MM.1S (cell line): ENCODE measurements around the gene VASH2.

ENCODE experiments used
- DNase-seq: peaks from one replicate; pipeline ENCODE4 v3.0.0-alpha.2; 2015
- H2AFZ ChIP-seq: fragments of 300-600 bp; sonication (generic); 2 replicates; pipeline ENCODE4 v1.6.0; 2016; ENCODE audit warnings: antibody characterized with exemption, low read length
- H3F3A ChIP-seq: fragments of 300-600 bp; sonication (generic); 2 replicates; pipeline ENCODE4 v1.6.1; 2016; ENCODE audit warnings: mild to moderate bottlenecking, antibody characterized with exemption, low read length, moderate library complexity, mixed read lengths; ENCODE audit not compliant: insufficient read depth
- H3K27ac ChIP-seq: fragments of 300-600 bp; sonication (generic); 2 replicates; pipeline ENCODE4 v1.5.1; 2016; ENCODE audit warnings: mild to moderate bottlenecking, low read length
- H3K27me3 ChIP-seq: fragments of 300-600 bp; sonication (generic); replicated peaks from 2 replicates; pipeline ENCODE4 v1.6.0; 2016; ENCODE audit warnings: low read length; ENCODE audit not compliant: insufficient read depth
- H3K36me3 ChIP-seq: fragments of 300-600 bp; sonication (generic); replicated peaks from 2 replicates; pipeline ENCODE4 v1.6.1; 2016; ENCODE audit warnings: mild to moderate bottlenecking, low read length, mixed read lengths; ENCODE audit not compliant: insufficient read depth
- H3K4me1 ChIP-seq: fragments of 300-600 bp; sonication (generic); 2 replicates; pipeline ENCODE4 v1.6.1; 2016; ENCODE audit warnings: low read length, mixed read lengths
- H3K4me2 ChIP-seq: fragments of 300-600 bp; sonication (generic); 2 replicates; pipeline ENCODE4 v1.6.0; 2016; ENCODE audit warnings: low read depth, low read length
- H3K4me3 ChIP-seq: fragments of 300-600 bp; sonication (generic); 2 replicates; pipeline ENCODE4 v1.5.1; 2016; ENCODE audit warnings: low read length, mixed read lengths
- H3K79me2 ChIP-seq: fragments of 300-600 bp; sonication (generic); 2 replicates; pipeline ENCODE4 v1.6.1; 2016; ENCODE audit warnings: mixed run types, low read length, mixed read lengths
- H3K9ac ChIP-seq: fragments of 300-600 bp; sonication (generic); 2 replicates; pipeline ENCODE4 v1.6.1; 2016; ENCODE audit warnings: low read length, mixed read lengths
- H3K9me2 ChIP-seq: fragments of 300-600 bp; sonication (generic); replicated peaks from 2 replicates; pipeline ENCODE4 v1.6.1; 2016; ENCODE audit warnings: mild to moderate bottlenecking, low read length, mixed read lengths; ENCODE audit not compliant: insufficient read depth
- H3K9me3 ChIP-seq: fragments of 300-600 bp; sonication (generic); replicated peaks from 2 replicates; pipeline ENCODE4 v1.6.1; 2016; ENCODE audit warnings: mild to moderate bottlenecking, low read length, mixed read lengths; ENCODE audit not compliant: insufficient read depth
- H4K20me1 ChIP-seq: fragments of 300-600 bp; sonication (generic); 2 replicates; pipeline ENCODE4 v1.6.1; 2016; ENCODE audit warnings: mild to moderate bottlenecking, low read length, moderate library complexity, mixed read lengths; ENCODE audit not compliant: insufficient read depth
- EZH2 ChIP-seq: fragments of 300-600 bp; sonication (generic); optimal IDR thresholded peaks from 2 replicates; pipeline ENCODE3; 2017; ENCODE audit warnings: low read depth, mild to moderate bottlenecking, antibody characterized with exemption, low read length, mixed read lengths
- EZH2phosphoT487 ChIP-seq: fragments of 300-600 bp; sonication (generic); IDR thresholded peaks from 2 replicates; pipeline ENCODE4 v1.6.1; 2018; ENCODE audit warnings: antibody characterized with exemption, low read length
- TF ChIP-seq, protein P1 (sequence below): fragments of 300-600 bp; sonication (generic); IDR thresholded peaks from 2 replicates; pipeline ENCODE4 v1.5.1; 2016; ENCODE audit warnings: antibody characterized with exemption, low read length, mixed read lengths

VASH2 gene

DNA sequence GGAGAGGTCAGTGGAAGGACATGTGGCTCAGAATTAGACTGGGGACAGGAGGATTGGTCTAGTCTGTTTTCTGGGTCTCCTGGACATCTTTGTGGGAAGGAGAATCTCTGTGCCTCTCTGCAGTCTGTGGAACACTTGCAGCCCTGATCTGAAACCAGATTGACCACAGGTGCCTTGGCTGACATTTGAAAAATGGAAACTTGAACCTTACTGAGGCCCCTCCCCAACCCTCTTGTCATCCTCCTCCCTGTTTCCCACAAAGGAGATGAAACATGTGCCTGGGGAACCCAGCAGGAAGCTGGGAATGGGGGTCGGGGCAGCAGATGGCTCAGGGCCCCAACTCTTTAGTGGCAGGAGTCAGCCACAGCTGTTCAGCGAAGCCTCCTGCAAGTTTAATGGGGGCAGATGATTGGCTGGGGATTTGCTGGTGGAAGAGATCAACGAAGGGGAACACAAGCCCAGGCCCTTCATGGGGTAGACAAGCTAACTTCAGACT is 18.1 kb downstream of the VASH2 start:
- Histone ChIP-seq H3K4me3 (no peak overlapping the region), H4K20me1 (no peaks in the 10 kb centered on the region), H3K9ac (no peak overlapping the region), H3K27ac (peak overlapping the region; percentile 16; the same call in 1 of the 2 replicates), H3K9me2 (no peaks in the 10 kb centered on the region), H3K27me3 (no peaks in the 10 kb centered on the region), H3K9me3 (no peaks in the 10 kb centered on the region), H3K4me1 (peaks cover 16% of the 10 kb centered on the region), H3F3A (peaks cover 8% of the 10 kb centered on the region), H2AFZ (no peak overlapping the region), H3K36me3 (no peaks in the 10 kb centered on the region), H3K79me2 (no peaks in the 10 kb centered on the region), H3K4me2 (peak overlapping the region; percentile 35)
- TF ChIP-seq, protein P1, sequence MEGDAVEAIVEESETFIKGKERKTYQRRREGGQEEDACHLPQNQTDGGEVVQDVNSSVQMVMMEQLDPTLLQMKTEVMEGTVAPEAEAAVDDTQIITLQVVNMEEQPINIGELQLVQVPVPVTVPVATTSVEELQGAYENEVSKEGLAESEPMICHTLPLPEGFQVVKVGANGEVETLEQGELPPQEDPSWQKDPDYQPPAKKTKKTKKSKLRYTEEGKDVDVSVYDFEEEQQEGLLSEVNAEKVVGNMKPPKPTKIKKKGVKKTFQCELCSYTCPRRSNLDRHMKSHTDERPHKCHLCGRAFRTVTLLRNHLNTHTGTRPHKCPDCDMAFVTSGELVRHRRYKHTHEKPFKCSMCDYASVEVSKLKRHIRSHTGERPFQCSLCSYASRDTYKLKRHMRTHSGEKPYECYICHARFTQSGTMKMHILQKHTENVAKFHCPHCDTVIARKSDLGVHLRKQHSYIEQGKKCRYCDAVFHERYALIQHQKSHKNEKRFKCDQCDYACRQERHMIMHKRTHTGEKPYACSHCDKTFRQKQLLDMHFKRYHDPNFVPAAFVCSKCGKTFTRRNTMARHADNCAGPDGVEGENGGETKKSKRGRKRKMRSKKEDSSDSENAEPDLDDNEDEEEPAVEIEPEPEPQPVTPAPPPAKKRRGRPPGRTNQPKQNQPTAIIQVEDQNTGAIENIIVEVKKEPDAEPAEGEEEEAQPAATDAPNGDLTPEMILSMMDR: no peak
- no peak for TF ChIP-seq EZH2
- no peak for TF ChIP-seq EZH2phosphoT487
- peak; percentile 57 for DNase-seq

DNA sequence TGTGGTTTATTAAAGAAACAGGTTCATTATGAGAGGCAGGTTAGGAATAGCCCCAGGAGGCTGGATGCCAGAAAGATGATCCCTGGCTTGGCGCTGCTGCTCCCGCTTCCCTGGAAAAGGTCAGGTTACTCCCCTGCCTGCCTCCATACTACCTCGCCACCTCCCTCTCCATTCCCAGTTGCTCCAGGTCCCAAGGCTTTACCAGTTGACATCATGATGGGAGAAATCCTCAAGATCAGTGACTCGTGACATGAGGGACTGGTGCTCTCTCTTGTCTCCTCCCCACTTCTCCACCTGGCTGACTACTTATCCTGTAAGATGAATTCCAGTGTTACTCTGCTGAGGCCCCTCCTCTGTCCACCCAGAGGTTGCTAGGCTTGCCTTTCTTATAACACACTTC is 19.7 kb downstream of the VASH2 start:
- no peak overlapping the region for H3K9ac ChIP-seq
- peaks cover 8% of the 10 kb centered on the region for H3F3A ChIP-seq
- no peak overlapping the region for H3K4me2 ChIP-seq
- no peak overlapping the region for H3K4me3 ChIP-seq
- no peaks in the 10 kb centered on the region for H4K20me1 ChIP-seq
- H3K79me2 ChIP-seq: no peaks in the 10 kb centered on the region
- TF ChIP-seq, protein P1: no peak
- TF ChIP-seq EZH2: no peak
- TF ChIP-seq EZH2phosphoT487: no peak
- peaks cover 16% of the 10 kb centered on the region for H3K4me1 ChIP-seq
- H3K36me3 ChIP-seq: no peaks in the 10 kb centered on the region
- H3K27me3 ChIP-seq: no peaks in the 10 kb centered on the region
- no peak overlapping the region for H2AFZ ChIP-seq
- H3K9me2 ChIP-seq: no peaks in the 10 kb centered on the region
- no peak for DNase-seq
- H3K9me3 ChIP-seq: no peaks in the 10 kb centered on the region
- no peak overlapping the region for H3K27ac ChIP-seq

DNA sequence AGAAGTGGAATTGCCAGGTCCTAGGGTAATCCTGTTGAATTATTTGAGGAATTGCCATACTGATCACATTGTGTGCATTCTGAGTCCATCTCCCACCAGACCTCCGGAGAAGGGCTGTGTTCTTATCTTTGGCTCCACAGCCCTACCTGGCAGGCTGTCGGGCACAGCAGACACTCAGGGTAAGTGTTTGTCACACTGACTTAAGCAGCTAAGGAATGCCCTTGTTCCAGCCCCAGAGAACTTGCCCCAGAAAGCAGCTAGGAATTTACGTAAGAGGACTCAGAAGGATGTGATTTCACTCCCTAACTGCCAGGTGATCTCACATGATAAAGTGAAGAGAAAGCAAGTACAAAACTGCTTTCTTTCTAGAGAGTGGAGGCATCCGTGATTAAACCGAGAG is 21.0 kb downstream of the VASH2 start:
- H3K4me3 ChIP-seq: no peak overlapping the region
- H3K4me1 ChIP-seq: peaks cover 16% of the 10 kb centered on the region
- no peaks in the 10 kb centered on the region for H3K27me3 ChIP-seq
- no peaks in the 10 kb centered on the region for H3K9me3 ChIP-seq
- no peak overlapping the region for H3K27ac ChIP-seq
- H3K36me3 ChIP-seq: no peaks in the 10 kb centered on the region
- no peak for DNase-seq
- no peak overlapping the region for H3K4me2 ChIP-seq
- H3F3A ChIP-seq: peaks cover 8% of the 10 kb centered on the region
- H2AFZ ChIP-seq: no peak overlapping the region
- no peak overlapping the region for H3K9ac ChIP-seq
- H3K79me2 ChIP-seq: no peaks in the 10 kb centered on the region
- no peak for TF ChIP-seq EZH2
- TF ChIP-seq EZH2phosphoT487: no peak
- TF ChIP-seq, protein P1: no peak
- H3K9me2 ChIP-seq: no peaks in the 10 kb centered on the region
- no peaks in the 10 kb centered on the region for H4K20me1 ChIP-seq

DNA sequence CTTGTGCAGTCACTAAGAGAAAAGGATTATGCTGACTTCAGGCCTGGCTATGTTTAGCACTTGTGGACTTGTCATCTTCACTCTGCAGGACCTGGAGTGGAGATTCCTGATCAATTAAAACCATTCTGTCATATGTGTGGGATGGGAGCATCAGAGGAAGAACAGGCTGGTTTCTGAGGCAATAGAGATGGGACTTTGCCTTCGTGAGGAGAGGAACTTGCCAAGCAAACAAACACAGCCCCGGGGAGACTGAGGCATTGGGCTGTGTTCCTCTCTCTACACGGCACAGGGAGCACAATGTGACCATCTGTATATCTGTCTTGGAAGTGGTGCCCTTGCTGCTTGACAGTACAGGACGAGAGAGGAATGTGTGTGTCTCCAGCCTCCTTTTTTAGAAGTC is 23.1 kb downstream of the VASH2 start:
- TF ChIP-seq EZH2 (no peak), EZH2phosphoT487 (no peak)
- TF ChIP-seq, protein P1: no peak
- H3K4me2 ChIP-seq: no peak overlapping the region
- H3K36me3 ChIP-seq: no peaks in the 10 kb centered on the region
- no peak overlapping the region for H3K27ac ChIP-seq
- no peak overlapping the region for H3K4me3 ChIP-seq
- peaks cover 4% of the 10 kb centered on the region for H3K4me1 ChIP-seq
- no peaks in the 10 kb centered on the region for H3F3A ChIP-seq
- no peak overlapping the region for H2AFZ ChIP-seq
- no peaks in the 10 kb centered on the region for H3K9me3 ChIP-seq
- no peak overlapping the region for H3K9ac ChIP-seq
- no peaks in the 10 kb centered on the region for H3K79me2 ChIP-seq
- DNase-seq: no peak
- H3K27me3 ChIP-seq: no peaks in the 10 kb centered on the region
- H3K9me2 ChIP-seq: no peaks in the 10 kb centered on the region
- no peaks in the 10 kb centered on the region for H4K20me1 ChIP-seq
